Activated T-helper 9 cell treated with anti-CD3 and anti-CD28 coated beads, Interleukin-2, amount 50 U/mL, for 16 hours (primary cell): ENCODE data around the gene RPE65.
"Not testable (repeated sequence)": the region's sequence is repeated elsewhere in the genome, so short reads cannot be mapped to it uniquely, and the experiment has no call there.

Experiments used
- DNase-seq: peaks from one replicate; pipeline ENCODE4 v3.0.0-alpha.2; 2020; ENCODE audit warnings: low read depth

Gene RPE65

DNA sequence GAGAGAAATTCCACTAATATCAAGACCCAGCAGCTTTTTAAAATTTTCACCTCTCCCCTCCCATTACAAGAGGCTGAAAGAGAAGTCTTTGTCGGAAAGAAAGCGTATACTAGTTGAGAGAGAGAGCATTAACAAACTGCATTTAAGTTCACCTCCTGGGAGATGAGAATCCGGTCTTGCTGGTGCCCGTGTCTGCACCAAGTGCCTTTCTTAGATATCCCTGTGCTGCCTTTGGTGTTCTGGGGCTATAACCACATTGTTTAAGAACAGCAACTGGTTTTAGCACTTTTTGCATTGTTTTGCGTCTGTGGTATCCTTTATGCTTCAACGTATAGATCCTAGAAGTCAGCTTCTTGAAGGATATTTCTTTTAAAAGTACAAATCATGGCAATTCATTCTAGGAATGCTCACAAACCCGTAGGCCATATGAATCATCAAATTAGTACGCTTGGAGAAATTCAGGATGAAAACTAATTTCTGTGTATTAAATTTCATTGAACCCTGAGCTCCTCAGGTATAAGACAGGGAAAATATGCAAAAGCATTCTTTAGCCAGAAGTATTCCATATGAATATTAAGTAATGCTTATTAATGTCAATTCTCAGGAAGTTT lies 3.4 kb upstream of the RPE65 start:
- DNase-seq = no peak

DNA sequence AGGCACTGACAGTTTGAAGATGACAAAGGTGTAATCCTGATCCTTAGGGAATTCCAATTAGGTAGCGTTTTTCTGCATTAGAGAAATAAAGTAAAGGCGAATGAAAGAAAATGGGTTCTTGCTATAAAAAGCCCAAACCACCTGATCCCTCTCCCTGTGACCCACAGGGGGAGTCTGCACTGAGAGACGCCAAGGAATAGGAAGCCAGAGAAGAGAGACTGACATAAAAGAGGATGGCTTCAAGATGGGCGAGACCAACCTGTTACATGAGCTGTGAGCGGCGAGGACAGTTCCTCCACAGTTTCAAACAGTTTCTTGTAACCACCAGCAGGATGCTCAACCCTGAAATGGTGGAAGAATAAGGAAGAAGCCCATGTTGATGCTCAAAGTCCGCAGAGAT lies 1.4 kb downstream of the RPE65 start:
- no peak for DNase-seq

DNA sequence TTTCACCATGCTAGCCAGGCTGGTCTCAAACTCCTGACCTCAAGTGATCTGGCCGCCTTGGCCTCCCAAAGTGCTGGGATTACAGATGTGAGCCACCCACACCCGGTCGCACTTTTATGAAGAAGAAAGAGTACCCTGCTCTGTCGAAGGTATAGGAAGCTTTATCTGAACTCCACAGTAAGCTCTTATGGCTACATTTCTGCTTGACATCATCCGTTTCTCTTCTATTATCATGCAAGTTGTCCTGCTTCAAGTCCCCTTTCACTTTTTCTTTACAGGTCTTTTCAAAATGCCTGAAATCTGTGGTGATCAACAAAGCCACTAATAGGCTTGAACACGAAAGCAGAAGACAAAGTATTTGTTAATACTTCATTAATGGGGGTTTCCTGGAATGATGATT lies 4.0 kb downstream of the RPE65 start:
- DNase-seq = no peak

DNA sequence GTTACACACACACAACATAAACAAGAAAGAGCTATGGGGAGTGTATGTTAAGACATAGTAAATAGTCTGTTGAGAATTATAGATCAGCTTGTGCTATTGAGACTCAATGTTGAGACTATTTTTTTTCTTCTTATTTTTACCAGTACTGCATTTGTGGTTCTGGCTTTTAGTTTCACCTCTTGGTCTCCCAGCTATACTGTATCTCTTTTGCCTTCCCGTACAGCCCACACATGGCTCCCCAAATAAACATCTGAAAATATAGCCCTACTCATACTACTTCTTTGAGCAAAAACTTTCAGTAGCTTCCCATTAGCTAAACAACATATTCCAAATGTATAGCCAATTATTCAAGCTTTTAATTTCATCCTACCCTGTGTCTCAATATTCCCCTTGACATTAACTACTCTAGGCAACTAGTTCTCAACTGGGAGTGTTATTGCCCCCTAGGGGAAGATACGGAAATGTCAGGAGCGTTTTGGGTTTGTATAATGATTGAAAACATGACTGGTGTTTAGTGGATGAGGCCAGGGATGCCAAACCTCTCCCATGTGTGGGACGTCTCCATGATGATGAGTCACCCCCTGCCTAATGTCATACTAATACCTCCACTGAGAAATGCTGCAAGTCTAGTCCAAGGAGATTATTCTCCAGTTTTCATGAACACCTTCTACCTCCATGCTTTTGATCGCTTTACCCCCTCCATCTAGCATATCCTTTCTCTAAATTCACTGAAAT lies 6.8 kb downstream of the RPE65 start:
- DNase-seq = no peak

DNA sequence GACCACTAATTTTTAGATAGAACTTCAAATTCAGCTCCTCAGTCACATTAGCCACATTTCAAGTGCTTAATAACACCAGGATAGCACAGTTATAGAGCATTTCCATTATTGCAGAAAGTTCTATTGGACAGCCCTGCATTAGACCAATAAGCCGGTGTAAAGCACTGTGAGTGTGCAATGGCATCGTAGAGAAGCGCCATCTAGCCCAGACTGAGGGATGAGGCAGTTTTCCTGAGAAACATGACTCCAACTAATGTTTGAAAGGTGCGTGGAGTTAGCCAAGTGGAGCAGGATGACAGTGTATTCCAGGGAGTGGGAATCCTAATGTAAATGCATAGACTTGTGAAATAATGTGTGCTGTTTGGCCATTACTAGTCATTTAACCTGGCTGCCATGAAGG lies 7.7 kb downstream of the RPE65 start:
- no peak for DNase-seq

DNA sequence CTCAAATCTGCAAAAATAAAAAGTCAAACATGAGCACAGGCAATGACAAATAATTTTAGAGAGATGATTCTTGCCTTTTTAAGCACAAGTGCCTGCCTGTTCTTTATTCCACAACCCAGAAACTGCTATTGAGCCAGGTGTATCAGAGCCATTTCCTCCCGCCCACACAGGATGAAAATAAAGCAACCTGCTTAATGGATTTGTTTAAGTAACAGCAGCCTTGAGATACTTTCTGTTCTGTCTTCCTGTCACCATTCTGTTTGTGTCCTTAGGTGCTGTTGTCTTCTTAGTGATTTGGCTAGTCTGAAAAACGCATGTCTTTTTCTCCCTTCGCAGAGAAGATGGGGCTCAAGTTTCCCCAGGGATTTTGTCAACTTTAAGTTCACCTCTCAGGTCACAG lies 11.4 kb downstream of the RPE65 start:
- DNase-seq = no peak

DNA sequence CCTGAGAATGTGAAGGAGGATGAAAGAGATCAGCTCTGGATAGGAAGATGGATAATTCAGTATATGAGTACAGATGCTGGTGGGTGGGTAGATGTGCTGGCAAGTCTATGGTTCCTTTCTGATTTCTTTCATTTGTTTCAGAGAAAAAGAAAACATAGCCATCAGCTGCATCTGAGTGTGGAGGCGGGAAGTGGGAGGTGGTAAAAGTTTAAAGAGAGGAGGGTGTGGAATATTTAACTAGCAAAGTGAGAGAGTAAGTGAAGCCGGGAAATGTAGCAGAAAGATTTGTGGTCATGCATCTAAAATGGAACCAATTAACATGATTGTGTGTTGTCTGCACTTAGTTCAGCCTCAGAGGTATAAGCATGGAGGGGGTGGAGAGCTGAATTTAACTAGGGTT lies 16.4 kb downstream of the RPE65 start:
- no peak for DNase-seq

DNA sequence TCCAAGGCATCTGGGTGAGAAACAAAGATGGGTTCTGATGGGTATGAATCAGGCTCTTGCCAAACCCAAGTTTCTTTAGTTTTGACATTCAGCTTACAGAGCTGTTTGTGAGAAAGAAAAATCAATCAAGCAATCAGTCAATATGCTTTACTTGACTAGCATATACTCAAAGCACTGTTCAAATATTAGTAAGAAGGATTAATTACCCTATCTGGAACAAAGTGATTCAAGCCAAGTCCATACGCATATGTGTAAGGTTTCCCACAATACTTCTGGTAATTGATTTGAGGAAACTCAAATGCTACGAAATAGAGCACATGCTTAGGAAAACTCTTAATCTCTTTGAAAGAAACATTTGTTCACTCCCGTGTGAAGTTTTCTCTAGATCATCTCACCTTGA lies 18.7 kb downstream of the RPE65 start:
- DNase-seq = no peak

DNA sequence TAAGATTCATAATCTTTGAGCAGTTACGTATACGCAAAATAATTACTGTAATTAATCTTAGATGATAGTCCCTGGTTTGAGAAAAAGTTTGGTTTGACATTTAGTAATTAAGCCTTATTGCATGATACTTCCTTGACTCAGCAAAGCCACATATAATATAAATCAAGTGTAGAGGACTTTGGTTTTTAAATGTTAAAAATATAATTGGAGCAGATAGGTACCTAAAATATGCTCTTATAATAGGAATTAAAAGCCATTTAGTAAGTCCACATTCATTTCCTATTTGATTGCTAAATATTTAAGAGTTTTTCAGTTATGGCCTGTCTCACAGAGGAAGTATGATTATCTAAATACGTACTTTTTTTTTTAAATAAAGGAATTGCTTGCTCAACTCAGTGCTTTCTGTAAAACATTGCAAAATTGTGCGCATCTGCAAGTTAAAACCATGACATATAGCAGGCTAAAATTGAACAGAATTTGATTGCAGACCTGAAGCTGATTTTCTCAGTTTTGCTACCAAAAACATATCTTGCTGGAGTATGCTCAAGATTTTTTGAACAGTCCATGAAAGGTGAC lies 20.4 kb downstream of the RPE65 start:
- DNase-seq = no peak

DNA sequence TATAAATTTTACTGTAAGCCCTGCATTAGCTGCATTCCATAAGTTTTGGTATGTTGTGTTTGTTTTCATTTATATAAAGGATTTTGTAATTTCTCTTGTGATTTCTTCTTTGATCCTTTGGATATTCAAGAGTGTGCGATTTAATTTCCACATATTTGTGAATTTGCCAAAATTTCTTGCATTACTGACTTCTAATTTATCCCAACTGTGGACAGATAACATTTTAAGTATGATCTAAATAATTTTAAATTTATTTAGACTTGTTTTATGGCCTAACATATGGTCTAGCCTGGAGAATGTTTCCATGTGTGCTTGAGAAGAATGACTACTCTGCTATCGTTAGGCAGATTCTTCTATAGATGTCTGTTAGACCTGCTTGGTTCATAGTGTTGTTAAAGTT lies 23.2 kb downstream of the RPE65 start:
- DNase-seq = no peak

DNA sequence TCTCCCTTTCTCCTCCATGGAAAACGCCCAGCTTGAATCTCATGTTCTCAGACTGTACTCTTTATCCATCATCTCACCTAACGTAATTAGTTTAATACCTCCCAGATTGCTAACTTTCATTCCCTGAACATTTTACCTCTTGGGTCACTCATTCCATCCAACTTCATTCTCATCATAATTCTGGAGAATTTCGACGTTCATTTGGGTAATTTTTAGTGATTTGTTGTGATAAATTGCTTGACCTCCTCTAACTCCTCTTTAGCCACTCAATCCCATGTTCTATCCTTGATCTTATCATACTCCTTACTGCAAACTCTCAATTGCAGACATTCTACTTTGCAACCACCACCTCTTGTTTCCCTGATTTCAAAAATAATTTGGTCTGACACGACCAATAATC lies 28.4 kb downstream of the RPE65 start:
- DNase-seq = no peak

DNA sequence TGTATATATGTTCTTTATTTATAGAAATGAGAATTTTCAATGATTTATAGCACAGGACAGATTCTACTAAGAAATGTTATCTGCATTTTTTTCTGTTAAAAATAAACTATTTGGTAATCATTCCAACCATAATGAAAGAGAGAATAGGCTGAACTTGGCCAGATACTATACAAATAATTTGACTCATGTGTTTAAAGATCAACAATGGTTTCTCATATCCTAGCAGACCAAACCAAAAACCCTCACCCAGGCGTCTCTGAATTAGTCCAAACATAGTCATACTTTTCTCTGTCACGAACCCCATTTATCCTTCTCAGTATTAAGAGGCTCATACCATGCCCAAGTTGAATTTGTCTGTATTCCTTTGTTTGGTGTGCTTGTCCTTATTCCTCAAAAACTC lies 40.3 kb downstream of the RPE65 start:
- no peak for DNase-seq

DNA sequence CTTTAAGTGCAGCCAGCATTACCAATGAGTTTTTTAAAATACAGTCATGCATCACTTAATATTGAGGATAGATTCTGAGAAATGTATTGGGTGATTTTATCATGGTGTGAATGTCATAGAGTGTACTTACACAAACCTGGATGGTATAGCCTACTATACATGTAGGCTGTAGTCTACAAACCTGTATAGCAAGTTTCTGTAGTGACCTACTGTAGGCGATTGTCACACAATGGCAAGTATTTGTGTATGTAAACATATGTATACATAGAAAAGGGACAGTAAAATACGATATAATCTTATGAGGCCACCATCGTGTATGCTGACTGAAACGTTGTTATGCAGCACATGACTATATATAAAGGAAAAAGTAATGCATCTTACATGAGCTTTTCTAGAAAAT lies 48.2 kb downstream of the RPE65 start:
- DNase-seq = no peak

DNA sequence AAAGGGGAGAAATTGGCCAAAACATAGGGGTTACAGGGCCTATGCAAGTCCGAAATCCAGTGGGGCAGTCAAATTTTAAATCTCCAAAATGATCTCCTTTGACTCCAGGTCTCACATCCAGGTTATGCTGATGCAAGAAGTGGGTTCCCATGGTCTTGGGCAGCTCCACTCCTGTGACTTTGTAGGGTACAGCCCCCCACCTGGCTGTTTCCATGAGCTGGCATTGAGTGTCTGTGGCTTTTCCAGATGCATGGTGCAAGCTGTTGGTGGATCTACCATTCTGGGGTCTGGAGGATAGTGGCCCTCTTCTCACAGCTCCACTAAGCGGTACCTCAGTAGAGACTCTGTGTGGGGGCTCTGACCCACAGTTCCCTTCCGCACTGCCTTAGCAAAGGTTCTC lies 54.2 kb downstream of the RPE65 start:
- DNase-seq = not testable (repeated sequence)

DNA sequence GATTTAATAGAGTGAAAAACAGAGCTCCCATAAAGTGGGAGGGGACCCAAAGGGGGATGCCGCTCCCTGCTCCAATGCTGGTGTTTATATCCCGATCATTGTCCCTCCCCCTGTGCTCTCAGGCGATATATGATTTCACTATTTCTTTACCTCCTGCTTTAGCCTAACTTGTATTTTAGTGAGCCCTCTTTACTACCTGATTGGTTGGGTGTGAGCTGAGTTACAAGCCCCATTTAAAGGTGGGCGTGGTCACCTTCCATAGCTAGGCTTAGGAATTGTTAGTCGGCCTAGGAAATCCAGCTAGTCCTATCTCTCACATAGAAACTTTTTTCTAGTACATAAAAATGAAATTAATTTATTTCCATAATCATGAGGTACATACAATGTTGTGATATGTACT lies 57.3 kb downstream of the RPE65 start:
- not testable (repeated sequence) for DNase-seq

DNA sequence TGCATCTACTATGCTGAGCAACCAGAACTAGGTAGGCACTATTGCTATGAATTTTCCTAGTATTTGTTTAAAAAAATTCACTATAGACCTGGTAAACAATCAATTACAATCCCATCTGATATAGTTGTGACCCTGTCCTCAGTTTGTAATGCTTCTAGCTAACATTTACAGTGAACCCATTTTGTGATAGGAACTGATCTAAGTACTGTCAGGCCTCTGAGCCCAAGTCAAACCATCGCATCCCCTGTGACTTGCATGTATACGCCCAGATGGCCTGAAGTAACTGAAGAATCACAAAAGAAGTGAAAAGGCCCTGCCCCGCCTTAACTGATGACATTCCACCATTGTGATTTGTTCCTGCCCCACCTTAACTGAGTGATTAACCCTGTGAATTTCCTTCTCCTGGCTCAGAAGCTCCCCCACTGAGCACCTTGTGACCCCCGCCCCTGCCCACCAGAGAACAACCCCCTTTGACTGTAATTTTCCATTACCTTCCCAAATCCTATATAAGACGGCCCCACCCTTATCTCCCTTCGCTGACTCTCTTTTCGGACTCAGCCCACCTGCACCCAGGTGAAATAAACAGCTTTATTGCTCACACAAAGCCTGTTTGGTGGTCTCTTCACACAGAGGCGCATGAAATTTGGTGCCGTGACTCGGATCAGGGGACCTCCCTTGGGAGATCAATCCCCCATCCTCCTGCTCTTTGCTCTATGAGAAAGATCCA lies 63.8 kb downstream of the RPE65 start:
- DNase-seq = not testable (repeated sequence)

DNA sequence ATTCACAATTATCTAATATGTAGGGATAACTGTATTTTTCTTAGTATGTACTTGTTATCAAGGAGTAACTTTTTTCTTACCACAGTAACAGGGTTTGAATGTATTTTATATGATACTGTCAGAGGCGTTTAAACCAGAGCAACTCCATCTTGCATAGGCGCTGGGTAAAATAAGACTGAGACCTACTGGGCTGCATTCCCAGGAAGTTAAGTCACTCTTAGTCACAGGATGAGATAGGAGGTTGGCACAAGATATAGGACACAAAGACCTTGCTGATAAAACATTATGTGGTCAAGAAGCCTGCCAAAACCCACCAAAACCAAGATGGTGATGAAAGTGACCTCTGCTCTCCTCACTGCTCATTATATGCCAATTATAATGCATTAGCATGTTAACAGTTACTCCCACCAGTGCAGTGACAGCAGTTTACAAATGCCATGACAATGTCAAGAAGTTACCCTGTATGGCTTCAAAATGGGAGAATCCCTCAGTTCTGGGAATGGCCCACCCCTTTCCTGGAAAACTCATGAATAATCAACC lies 64.8 kb downstream of the RPE65 start:
- DNase-seq = no peak

DNA sequence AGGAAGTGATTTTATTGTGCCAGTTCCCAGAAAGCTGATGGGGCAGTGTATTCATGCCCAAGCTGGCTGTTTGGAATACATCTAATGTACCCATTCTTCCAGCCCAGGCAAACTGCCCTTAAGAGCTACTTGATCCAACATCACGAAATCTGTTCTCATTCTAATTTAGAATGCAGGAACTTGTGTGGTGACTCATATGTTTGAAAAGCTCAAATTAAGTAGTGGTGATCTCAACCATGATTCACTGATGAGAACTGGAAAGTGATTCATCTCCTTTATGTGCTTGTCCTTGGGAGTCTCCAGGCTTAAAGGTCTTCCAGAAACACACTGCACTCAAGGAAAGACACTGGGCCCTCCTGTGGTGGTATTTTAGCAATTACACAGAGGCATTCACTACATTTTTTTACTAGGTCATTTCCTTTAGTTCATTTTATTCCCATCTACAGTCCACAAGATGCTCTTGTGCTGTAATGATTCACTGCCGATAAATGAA lies 65.4 kb downstream of the RPE65 start:
- no peak for DNase-seq

DNA sequence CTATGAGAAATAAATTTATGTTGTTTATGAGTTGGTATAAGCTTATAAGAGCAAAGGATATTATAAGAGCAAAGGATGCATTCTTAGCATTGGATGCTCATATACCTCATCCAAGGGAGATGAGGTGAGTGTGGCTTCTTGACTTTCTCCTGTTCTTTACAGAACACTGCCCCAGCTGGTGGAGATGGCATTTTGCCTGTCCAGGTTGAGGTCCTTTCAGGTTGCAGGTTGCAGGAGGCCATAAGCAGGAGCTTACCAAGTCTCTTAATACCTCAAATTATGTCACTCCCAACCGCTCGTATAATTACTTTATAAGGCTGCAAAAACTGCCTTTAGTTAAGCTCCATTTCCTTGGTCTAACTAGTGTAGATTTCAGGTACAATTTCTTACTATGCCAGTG lies 66.7 kb downstream of the RPE65 start:
- DNase-seq = no peak

DNA sequence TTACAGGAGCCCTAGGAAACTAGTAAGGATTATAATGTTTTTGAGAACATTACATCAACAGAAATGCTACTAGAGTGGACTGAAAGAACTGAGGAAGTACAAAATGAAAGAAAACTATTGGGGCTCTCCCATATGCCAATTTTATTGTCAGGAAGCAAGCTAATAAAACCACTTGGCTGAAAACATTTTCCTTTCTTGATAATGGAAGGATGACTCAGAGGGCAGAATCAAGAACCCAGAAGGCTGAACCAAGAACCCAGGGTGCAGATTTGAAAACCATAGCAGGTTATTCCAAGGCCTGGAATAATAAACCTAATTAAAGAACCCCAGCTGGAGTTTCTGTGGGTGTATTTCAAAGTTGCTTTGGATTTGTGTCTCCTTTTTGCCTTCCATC lies 70.7 kb downstream of the RPE65 start:
- no peak for DNase-seq
